Endodermal cell (in vitro differentiated cells): ENCODE results near the gene NKG7. TPM values are rescaled to one million over a fixed set of nuclear protein-coding genes. Genes with fewer than 3 reads are reported as not detected.

Experiments used
- DNase-seq: peaks from one replicate; pipeline ENCODE4 v3.0.0-alpha.2; 2017
- H3K27ac ChIP-seq: 2 replicates; pipeline ENCODE4 v1.5.1; 2013; ENCODE audit warnings: mild to moderate bottlenecking, low read depth, low read length, moderate library complexity
- H3K27me3 ChIP-seq: 2 replicates; pipeline ENCODE4 v1.6.1; 2013; ENCODE audit warnings: mild to moderate bottlenecking, low read length, moderate library complexity; ENCODE audit not compliant: insufficient read depth, control insufficient read depth, poor library complexity, severe bottlenecking
- H3K36me3 ChIP-seq: 2 replicates; pipeline ENCODE4 v1.7.0; 2013; ENCODE audit warnings: mild to moderate bottlenecking, low read length, moderate library complexity; ENCODE audit not compliant: control insufficient read depth, insufficient read depth
- H3K4me1 ChIP-seq: one replicate; pipeline ENCODE4 v1.7.0; 2013; ENCODE audit warnings: low read length; ENCODE audit not compliant: control insufficient read depth, insufficient read depth
- H3K4me3 ChIP-seq: 2 replicates; pipeline ENCODE4 v1.5.1; 2013; ENCODE audit warnings: mild to moderate bottlenecking, low read length, moderate library complexity
- H3K9ac ChIP-seq: 2 replicates; pipeline ENCODE4 v1.6.1; 2013; ENCODE audit warnings: mild to moderate bottlenecking, low read length, moderate library complexity; ENCODE audit not compliant: poor library complexity, severe bottlenecking; ENCODE audit errors: extremely low read depth
- H3K9me3 ChIP-seq: 2 replicates; pipeline ENCODE4 v1.6.1; 2013; ENCODE audit warnings: mild to moderate bottlenecking, low read length, moderate library complexity; ENCODE audit not compliant: control insufficient read depth
- H3K27ac Mint-ChIP-seq: 2 replicates; pipeline ENCODE4 v1.8.0; 2020; ENCODE audit warnings: mixed read lengths
- H3K27me3 Mint-ChIP-seq: 2 replicates; pipeline ENCODE4 v1.8.0; 2021; ENCODE audit warnings: mild to moderate bottlenecking, mixed read lengths; ENCODE audit not compliant: insufficient read depth
- H3K36me3 Mint-ChIP-seq: 2 replicates; pipeline ENCODE4 v1.8.0; 2020; ENCODE audit warnings: low read depth, mixed read lengths
- H3K4me1 Mint-ChIP-seq: 2 replicates; pipeline ENCODE4 v1.8.0; 2020; ENCODE audit warnings: mixed read lengths
- H3K4me3 Mint-ChIP-seq: 2 replicates; pipeline ENCODE4 v1.8.0; 2020; ENCODE audit warnings: mild to moderate bottlenecking, moderate library complexity, mixed read lengths
- H3K9me3 Mint-ChIP-seq: 2 replicates; pipeline ENCODE4 v1.8.0; 2020; ENCODE audit warnings: mild to moderate bottlenecking, mixed read lengths
- WGBS, 2 experiments: methylation state at CpG; one replicate each; pipeline versions ENCODE4 v1.1.5 to v1.1.7; 2013; ENCODE audit warnings: missing lambda C conversion rate in 2 of 2, mixed read lengths in 1 of 2; ENCODE audit not compliant: insufficient coverage in 1 of 2, insufficient read length in 1 of 2; 5-methylcytosine and 5-hydroxymethylcytosine counted together
- total RNA-seq, 2 donors: library from RNA; stranded (reverse); fragmentation: NEBNext Ultra II Directional in 1 of 2; extraction: Animal tissue kit (Norgen Biotek cat#: 25700) in 1 of 2; gene quantifications; 2 replicates in 1 of 2; 3 replicates in 1 of 2; pipeline ENCODE4 v1.2.1, GENCODE V29; 2021
- TF ChIP-seq, protein P1 (sequence below): fragments of 200-600 bp; sonication (generic); conservative IDR thresholded peaks from 2 replicates; pipeline ENCODE4 v1.5.0; 2021; ENCODE audit warnings: antibody characterized with exemption, mild to moderate bottlenecking

The NKG7 gene
- total RNA-seq, 2 donors from 2014 or later = not detected

GRCh38 chr19:51327066-51328001, 45.1 kb downstream of the NKG7 start:
- Mint-ChIP-seq H3K27ac (peak overlapping the region; percentile 23), H3K36me3 (peaks cover 51% of the 10 kb centered on the region), H3K4me3 (peak overlapping the region; percentile 36), H3K4me1 (peaks cover 2% of the 10 kb centered on the region), H3K9me3 (peaks cover 3% of the 10 kb centered on the region), H3K27me3 (peaks cover 2% of the 10 kb centered on the region)
- WGBS, 2 experiments = 68 to 70% methylated on average over 37 to 75 of the region's 75 CpGs
- peak; percentile 95 for DNase-seq
- H3K27me3 ChIP-seq = no peaks in the 10 kb centered on the region
- TF ChIP-seq, protein P1, sequence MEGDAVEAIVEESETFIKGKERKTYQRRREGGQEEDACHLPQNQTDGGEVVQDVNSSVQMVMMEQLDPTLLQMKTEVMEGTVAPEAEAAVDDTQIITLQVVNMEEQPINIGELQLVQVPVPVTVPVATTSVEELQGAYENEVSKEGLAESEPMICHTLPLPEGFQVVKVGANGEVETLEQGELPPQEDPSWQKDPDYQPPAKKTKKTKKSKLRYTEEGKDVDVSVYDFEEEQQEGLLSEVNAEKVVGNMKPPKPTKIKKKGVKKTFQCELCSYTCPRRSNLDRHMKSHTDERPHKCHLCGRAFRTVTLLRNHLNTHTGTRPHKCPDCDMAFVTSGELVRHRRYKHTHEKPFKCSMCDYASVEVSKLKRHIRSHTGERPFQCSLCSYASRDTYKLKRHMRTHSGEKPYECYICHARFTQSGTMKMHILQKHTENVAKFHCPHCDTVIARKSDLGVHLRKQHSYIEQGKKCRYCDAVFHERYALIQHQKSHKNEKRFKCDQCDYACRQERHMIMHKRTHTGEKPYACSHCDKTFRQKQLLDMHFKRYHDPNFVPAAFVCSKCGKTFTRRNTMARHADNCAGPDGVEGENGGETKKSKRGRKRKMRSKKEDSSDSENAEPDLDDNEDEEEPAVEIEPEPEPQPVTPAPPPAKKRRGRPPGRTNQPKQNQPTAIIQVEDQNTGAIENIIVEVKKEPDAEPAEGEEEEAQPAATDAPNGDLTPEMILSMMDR = peak; percentile 63
- H3K4me1 ChIP-seq = no peaks in the 10 kb centered on the region
- H3K36me3 ChIP-seq = peaks cover 19% of the 10 kb centered on the region
- no peak overlapping the region for H3K9ac ChIP-seq
- H3K4me3 ChIP-seq = no peak overlapping the region
- H3K9me3 ChIP-seq = no peaks in the 10 kb centered on the region
- no peak overlapping the region for H3K27ac ChIP-seq

DNA sequence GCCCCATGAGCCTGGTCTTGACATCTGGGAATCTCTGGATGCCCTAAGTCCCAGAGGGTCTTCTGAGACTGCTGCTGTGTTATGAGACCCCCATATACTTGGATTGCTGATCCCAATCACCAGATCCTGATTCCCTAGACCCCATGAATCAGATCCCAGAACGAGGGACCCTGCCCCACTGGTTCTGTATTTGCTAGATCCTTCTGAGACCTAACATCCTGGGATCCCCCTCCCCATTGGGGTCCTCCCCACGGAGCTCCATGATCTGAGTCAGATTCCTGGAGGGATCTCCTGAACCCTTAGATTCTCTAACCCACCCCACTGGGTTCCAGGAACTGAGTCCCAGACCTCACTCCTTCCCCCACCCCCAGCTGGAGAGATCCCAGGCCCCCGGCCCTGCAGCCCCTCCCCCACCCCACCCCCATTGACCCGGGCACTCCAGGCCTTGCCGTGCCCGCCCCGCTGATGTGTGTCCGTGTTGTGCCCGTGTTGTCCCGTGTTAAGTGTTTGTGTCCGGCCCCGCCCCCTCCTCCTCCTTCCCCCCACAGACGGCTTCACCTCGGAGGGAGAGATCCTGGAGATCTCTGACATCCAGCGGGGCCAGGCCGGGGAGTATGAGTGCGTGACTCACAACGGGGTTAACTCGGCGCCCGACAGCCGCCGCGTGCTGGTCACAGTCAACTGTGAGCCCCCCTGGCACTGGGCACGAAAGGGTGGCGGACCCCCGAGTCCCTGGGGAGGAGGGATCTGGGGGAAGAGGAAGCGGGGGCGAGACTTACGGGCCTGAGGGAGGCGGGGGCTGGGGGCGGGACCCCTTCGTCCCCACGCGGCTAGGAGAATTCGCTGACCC, 46.0 kb downstream of the NKG7 start:
- H3K4me1 ChIP-seq = no peaks in the 10 kb centered on the region
- 75 to 89% methylated on average over 7 to 34 of the region's 36 CpGs for WGBS, 2 experiments
- no peaks in the 10 kb centered on the region for H3K27me3 ChIP-seq
- TF ChIP-seq, protein P1 = no peak
- no peak overlapping the region for H3K9ac ChIP-seq
- Mint-ChIP-seq H3K9me3 (peaks cover 1% of the 10 kb centered on the region), H3K4me3 (peak overlapping the region; percentile 36), H3K4me1 (peaks cover 2% of the 10 kb centered on the region), H3K27me3 (peaks cover 2% of the 10 kb centered on the region), H3K27ac (no peak overlapping the region), H3K36me3 (peaks cover 42% of the 10 kb centered on the region)
- H3K9me3 ChIP-seq = no peaks in the 10 kb centered on the region
- peak; percentile 30 for DNase-seq
- no peak overlapping the region for H3K4me3 ChIP-seq
- H3K36me3 ChIP-seq = peaks cover 12% of the 10 kb centered on the region
- H3K27ac ChIP-seq = no peak overlapping the region

DNA sequence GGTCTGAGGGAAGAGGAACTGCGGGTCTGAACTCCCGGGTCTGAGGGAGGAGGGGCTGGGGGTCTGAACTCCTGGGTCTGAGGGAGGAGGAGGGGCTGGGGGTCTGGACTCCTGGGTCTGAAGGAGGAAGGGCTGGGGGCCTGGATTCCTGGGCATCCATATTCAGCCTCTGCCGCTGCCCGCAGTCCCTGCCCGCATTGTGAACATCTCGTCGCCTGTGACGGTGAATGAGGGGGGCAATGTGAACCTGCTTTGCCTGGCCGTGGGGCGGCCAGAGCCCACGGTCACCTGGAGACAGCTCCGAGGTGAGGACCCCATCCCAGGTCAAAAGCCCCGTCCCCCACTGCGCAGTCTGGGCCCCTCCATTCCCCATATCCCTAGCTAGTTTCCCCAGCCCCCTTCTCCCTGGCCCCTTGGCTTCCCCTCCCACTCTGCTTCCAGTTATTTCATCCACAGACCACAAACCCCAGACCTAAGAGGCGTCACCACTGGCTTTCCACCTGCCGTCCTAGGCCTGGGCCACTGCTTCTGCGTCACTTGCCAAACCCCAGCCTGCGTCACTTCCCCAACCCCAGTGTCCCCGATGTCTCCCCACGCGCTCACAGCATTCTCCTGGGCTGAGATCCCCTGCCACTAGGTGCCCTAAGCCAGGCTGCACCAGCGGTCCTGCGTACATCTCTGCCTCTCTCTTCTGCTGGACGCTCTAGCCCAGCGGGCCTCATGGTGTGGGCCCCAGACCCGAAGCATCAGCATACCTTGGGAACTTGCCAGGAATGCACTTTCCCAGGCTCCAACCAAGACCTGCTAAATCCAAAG, 47.1 kb downstream of the NKG7 start:
- no peak overlapping the region for H3K4me3 Mint-ChIP-seq
- H3K4me1 Mint-ChIP-seq = peaks cover 2% of the 10 kb centered on the region
- no peak overlapping the region for H3K27ac Mint-ChIP-seq
- 91 to 94% methylated on average over 18 to 26 of the region's 26 CpGs for WGBS, 2 experiments
- Histone ChIP-seq H3K9me3 (no peaks in the 10 kb centered on the region), H3K27ac (no peak overlapping the region), H3K36me3 (peaks cover 2% of the 10 kb centered on the region), H3K27me3 (no peaks in the 10 kb centered on the region), H3K4me1 (no peaks in the 10 kb centered on the region), H3K9ac (no peak overlapping the region), H3K4me3 (no peak overlapping the region)
- H3K9me3 Mint-ChIP-seq = no peaks in the 10 kb centered on the region
- DNase-seq = peak; percentile 41
- H3K27me3 Mint-ChIP-seq = peaks cover 2% of the 10 kb centered on the region
- TF ChIP-seq, protein P1 = no peak
- peaks cover 33% of the 10 kb centered on the region for H3K36me3 Mint-ChIP-seq
